ENCODE data around the gene ZBTB21. TPM values are rescaled to one million over a fixed set of nuclear protein-coding genes. Genes with fewer than 3 reads are reported as not detected.

The ZBTB21 gene
- total and polyA plus RNA-seq, 9 of the 15 experiments (the other 6 are each of a cell fraction or from before 2014, with no cell fraction given) = 2.2 to 15.2 (median 8.7) TPM

DNA sequence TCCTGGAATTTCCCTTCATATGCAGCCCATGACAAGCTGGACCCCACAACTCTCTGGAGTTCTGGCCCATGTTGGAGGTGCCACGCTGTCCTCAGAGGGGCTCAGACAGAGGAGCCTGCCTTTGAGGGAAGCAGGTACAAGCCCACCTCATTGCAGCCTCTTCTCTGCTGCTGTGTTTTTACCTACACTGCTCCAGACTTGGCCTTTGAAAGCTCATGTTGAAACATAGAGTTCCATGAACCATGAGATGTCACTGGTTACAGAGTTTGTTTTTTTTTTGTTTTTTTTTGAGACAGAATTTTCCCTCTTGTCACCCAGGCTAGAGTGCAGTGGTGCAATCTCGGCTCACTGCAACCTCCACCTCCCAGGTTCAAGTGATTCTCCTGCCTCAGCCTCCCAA, 22.1 kb upstream of the ZBTB21 start:
- peaks cover 47 to 59% of the 10 kb centered on the region in 2 experiments for H3K27me3 ChIP-seq (ENCODE audit: control insufficient read depth in 2 of 2, insufficient read depth in 2 of 2, low read length in 2 of 2)
- no peak overlapping the region for H3K27ac ChIP-seq (ENCODE audit: extremely low read depth, low read depth, low read length)
- no peak overlapping the region for H3K4me2 ChIP-seq (ENCODE audit: insufficient read depth, low read length)
- BruUV-seq (replicated peaks) = no TSS peak
- H3K4me3 ChIP-seq = no peak overlapping the region
- TF ChIP-seq POU5F1 (IDR thresholded peaks at IDR 0.05; ENCODE audit: borderline replicate concordance, low read depth, low read length, partially characterized antibody) (no peak), TAL1 (IDR thresholded peaks at IDR 0.05) (no peak), FOS (IDR thresholded peaks at IDR 0.05; ENCODE audit: extremely low read depth, insufficient read length) (no peak), TCFL5 (CRISPR knock-in tag; conservative IDR thresholded peaks at IDR 0.05) (no peak), BRF1 (IDR thresholded peaks at IDR 0.05; ENCODE audit: borderline replicate concordance, extremely low read depth, insufficient read length) (no peak), C11orf30 (IDR thresholded peaks at IDR 0.05; ENCODE audit: low read depth) (no peak), RHOXF2B (CRISPR knock-in tag; conservative IDR thresholded peaks at IDR 0.05) (no peak), MAZ (CRISPR knock-in tag; conservative IDR thresholded peaks at IDR 0.05 in 1 of 2, IDR thresholded peaks at IDR 0.05 in 1 of 2) (no peak), ZNF436 (CRISPR knock-in tag; IDR thresholded peaks at IDR 0.05) (no peak), TEAD1 (CRISPR knock-in tag; IDR thresholded peaks at IDR 0.05) (no peak), IRF2 (CRISPR knock-in tag; IDR thresholded peaks at IDR 0.05) (no peak), SMARCA5 (IDR thresholded peaks at IDR 0.05) (no peak), HDGF (IDR thresholded peaks at IDR 0.05) (no peak), NCOA2 (IDR thresholded peaks at IDR 0.05; ENCODE audit: partially characterized antibody in 2 of 2) (no peak), ETV1 (tag; conservative IDR thresholded peaks at IDR 0.05; ENCODE audit: low read depth) (no peak), KDM1A (IDR thresholded peaks at IDR 0.05) (no peak), SAFB (IDR thresholded peaks at IDR 0.05; ENCODE audit: borderline replicate concordance, low read depth, low read length) (no peak)
- TF ChIP-seq, protein P1, sequence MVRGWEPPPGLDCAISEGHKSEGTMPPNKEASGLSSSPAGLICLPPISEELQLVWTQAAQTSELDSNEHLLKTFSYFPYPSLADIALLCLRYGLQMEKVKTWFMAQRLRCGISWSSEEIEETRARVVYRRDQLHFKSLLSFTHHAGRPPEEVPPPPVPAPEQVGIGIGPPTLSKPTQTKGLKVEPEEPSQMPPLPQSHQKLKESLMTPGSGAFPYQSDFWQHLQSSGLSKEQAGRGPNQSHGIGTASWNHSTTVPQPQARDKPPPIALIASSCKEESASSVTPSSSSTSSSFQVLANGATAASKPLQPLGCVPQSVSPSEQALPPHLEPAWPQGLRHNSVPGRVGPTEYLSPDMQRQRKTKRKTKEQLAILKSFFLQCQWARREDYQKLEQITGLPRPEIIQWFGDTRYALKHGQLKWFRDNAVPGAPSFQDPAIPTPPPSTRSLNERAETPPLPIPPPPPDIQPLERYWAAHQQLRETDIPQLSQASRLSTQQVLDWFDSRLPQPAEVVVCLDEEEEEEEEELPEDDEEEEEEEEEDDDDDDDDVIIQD (CRISPR knock-in tag; IDR thresholded peaks at IDR 0.05) = no peak
- TF ChIP-seq, protein P2, sequence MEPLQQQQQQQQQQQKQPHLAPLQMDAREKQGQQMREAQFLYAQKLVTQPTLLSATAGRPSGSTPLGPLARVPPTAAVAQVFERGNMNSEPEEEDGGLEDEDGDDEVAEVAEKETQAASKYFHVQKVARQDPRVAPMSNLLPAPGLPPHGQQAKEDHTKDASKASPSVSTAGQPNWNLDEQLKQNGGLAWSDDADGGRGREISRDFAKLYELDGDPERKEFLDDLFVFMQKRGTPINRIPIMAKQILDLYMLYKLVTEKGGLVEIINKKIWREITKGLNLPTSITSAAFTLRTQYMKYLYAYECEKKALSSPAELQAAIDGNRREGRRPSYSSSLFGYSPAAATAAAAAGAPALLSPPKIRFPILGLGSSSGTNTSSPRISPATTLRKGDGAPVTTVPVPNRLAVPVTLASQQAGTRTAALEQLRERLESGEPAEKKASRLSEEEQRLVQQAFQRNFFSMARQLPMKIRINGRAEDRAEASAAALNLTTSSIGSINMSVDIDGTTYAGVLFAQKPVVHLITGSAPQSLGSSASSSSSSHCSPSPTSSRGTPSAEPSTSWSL (CRISPR knock-in tag; IDR thresholded peaks at IDR 0.05; ENCODE audit: borderline replicate concordance) = no peak
- TF ChIP-seq, protein P3, sequence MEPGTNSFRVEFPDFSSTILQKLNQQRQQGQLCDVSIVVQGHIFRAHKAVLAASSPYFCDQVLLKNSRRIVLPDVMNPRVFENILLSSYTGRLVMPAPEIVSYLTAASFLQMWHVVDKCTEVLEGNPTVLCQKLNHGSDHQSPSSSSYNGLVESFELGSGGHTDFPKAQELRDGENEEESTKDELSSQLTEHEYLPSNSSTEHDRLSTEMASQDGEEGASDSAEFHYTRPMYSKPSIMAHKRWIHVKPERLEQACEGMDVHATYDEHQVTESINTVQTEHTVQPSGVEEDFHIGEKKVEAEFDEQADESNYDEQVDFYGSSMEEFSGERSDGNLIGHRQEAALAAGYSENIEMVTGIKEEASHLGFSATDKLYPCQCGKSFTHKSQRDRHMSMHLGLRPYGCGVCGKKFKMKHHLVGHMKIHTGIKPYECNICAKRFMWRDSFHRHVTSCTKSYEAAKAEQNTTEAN (CRISPR knock-in tag; IDR thresholded peaks at IDR 0.05) = no peak
- ChIA-PET CTCF (ENCODE audit: low intra/inter-chr PET ratio) (no interaction called here), POLR2A (interaction anchor here (0.6 to 0.8 kb wide), 2 partner anchors 19 to 245 kb away, joined by 3 read pairs; no protein-coding TSS in a partner anchor)
- H3K9ac ChIP-seq (ENCODE audit: insufficient read depth in 1 of 2, low read depth in 2 of 2, low read length in 2 of 2) = 0 out of 4 replicates have a peak overlapping the region, but pooled peaks of 1 of the 2 experiments have one; percentile 50
- FAIRE-seq (no peak), DNase-seq (ENCODE audit: extremely low read depth in 1 of 4, low spot score in 3 of 4) (no peak), ATAC-seq (no peak)
- intact Hi-C loops (cut with micrococcal nuclease) (no loop called here), in situ Hi-C loops (cut with MboI) (no loop called here)
- H3K36me3 ChIP-seq (ENCODE audit: control insufficient read depth, insufficient read depth, low read length) = no peaks in the 10 kb centered on the region
- no peak overlapping the region for H2AFZ ChIP-seq (ENCODE audit: low read depth, low read length)
- no peaks in the 10 kb centered on the region for H3K9me3 ChIP-seq (replicated peaks; ENCODE audit: control insufficient read depth, insufficient read depth, low read depth, low read length)
- H3K4me1 ChIP-seq (replicated peaks in 1 of 2; ENCODE audit: control insufficient read depth in 2 of 2, insufficient read depth in 2 of 2, low read length in 2 of 2) = no peaks in the 10 kb centered on the region
- H4K20me1 ChIP-seq (replicated peaks; ENCODE audit: control insufficient read depth, insufficient read depth, low read length) = peaks cover 6% of the 10 kb centered on the region; the same call in 1 of the 2 replicates
- no peaks in the 10 kb centered on the region for H3K9me1 ChIP-seq (ENCODE audit: control insufficient read depth, insufficient read depth, low read length)
- WGBS (ENCODE audit: insufficient coverage, low coverage, missing lambda C conversion rate) = 0% methylated on average over 2 of the region's 2 CpGs
- H3K79me2 ChIP-seq (ENCODE audit: control insufficient read depth, insufficient read depth, low read length) = no peaks in the 10 kb centered on the region

Data from K562 (cell line).